Nephron (organoid): Measurements from ENCODE around the gene UNCX.
"Not testable (repeated sequence)": the region's sequence is repeated elsewhere in the genome, so short reads cannot be mapped to it uniquely, and the experiment has no call there.

Experiments used
- H3K27ac Mint-ChIP-seq, 3 experiments: 2 replicates each; pipeline ENCODE4 v1.8.0; 2020; ENCODE audit warnings: mixed read lengths in 3 of 3, mild to moderate bottlenecking in 2 of 3, moderate library complexity in 1 of 3
- H3K27me3 Mint-ChIP-seq: 2 replicates; pipeline ENCODE4 v1.8.0; 2021; ENCODE audit warnings: low read depth, mild to moderate bottlenecking, moderate library complexity, mixed read lengths
- H3K36me3 Mint-ChIP-seq: 2 replicates; pipeline ENCODE4 v1.8.0; 2020; ENCODE audit warnings: low read depth, mixed read lengths
- H3K4me1 Mint-ChIP-seq: 2 replicates; pipeline ENCODE4 v1.8.0; 2020; ENCODE audit warnings: mixed read lengths
- H3K4me3 Mint-ChIP-seq, 3 experiments: 2 replicates each; pipeline ENCODE4 v1.8.0; 2020; ENCODE audit warnings: mild to moderate bottlenecking in 3 of 3, mixed read lengths in 3 of 3, moderate library complexity in 2 of 3
- H3K9me3 Mint-ChIP-seq: 2 replicates; pipeline ENCODE4 v1.8.0; 2020; ENCODE audit warnings: mixed read lengths
- TF ChIP-seq, protein P1 (sequence below), 3 experiments: fragments of 200-600 bp; sonication (generic); IDR thresholded peaks; one replicate each; pipeline ENCODE4 v1.5.0; 2021; ENCODE audit warnings: antibody characterized with exemption in 3 of 3; ENCODE audit not compliant: unreplicated experiment in 3 of 3

UNCX gene

GRCh38 chr7:1256621-1257020 lies 23.9 kb downstream of the UNCX start:
- TF ChIP-seq, protein P1, sequence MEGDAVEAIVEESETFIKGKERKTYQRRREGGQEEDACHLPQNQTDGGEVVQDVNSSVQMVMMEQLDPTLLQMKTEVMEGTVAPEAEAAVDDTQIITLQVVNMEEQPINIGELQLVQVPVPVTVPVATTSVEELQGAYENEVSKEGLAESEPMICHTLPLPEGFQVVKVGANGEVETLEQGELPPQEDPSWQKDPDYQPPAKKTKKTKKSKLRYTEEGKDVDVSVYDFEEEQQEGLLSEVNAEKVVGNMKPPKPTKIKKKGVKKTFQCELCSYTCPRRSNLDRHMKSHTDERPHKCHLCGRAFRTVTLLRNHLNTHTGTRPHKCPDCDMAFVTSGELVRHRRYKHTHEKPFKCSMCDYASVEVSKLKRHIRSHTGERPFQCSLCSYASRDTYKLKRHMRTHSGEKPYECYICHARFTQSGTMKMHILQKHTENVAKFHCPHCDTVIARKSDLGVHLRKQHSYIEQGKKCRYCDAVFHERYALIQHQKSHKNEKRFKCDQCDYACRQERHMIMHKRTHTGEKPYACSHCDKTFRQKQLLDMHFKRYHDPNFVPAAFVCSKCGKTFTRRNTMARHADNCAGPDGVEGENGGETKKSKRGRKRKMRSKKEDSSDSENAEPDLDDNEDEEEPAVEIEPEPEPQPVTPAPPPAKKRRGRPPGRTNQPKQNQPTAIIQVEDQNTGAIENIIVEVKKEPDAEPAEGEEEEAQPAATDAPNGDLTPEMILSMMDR (IDR thresholded peaks at IDR 0.05; ENCODE audit: unreplicated experiment in 3 of 3), result no peak
- Mint-ChIP-seq H3K9me3 (no peaks in the 10 kb centered on the region), H3K27ac (no peak overlapping the region)

GRCh38 chr7:1257221-1257620 lies 24.5 kb downstream of the UNCX start:
- Mint-ChIP-seq H3K4me1 (peaks cover 15% of the 10 kb centered on the region), H3K9me3 (no peaks in the 10 kb centered on the region), H3K4me3 (no peak overlapping the region), H3K36me3 (no peaks in the 10 kb centered on the region), H3K27ac (no peak overlapping the region), H3K27me3 (peaks cover 56% of the 10 kb centered on the region)
- TF ChIP-seq, protein P1 (IDR thresholded peaks at IDR 0.05; ENCODE audit: unreplicated experiment in 3 of 3), result no peak

More at GRCh38 chr7:1256621-1257020, 23.9 kb downstream of the UNCX start:
- H3K4me1 Mint-ChIP-seq, result peaks cover 15% of the 10 kb centered on the region
- no peaks in the 10 kb centered on the region for H3K36me3 Mint-ChIP-seq
- H3K4me3 Mint-ChIP-seq, result no peak overlapping the region
- peaks cover 61% of the 10 kb centered on the region for H3K27me3 Mint-ChIP-seq

- H3K36me3 Mint-ChIP-seq, result no peaks in the 10 kb centered on the region
Observed at GRCh38 chr7:1257863-1258262, 25.2 kb downstream of the UNCX start.

DNA sequence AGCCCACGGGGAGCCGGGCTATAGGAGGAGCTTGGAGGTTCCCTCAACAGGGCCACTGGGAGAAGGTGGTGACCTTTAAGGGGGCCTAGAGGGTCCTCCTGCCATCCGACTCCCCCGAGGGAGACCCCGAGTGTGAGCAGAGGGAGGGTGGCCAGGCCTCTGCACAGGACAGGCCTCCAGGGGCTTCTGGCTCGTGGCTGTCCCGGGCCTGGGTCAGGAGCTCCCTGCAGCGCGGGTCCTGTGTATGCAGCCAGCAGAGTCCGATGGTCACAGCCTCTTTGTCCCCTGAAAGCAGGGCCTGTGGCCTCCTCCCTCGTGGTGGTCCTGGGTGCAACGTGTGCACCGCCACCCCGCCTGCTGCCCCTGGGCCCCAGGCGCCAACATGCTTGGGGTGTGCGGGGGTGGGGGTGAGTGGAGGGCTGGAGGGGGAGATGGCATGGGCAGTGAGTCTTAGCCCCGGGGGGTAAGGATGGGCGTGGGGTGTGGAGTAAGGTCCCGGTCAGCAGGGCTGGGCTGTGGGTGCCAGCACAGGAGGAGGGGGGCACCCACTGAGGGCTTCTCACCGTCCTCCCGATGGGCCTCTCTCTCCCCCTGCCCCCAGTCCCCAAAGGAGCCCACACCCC lies 27.1 kb downstream of the UNCX start:
- Mint-ChIP-seq H3K27ac (no peak overlapping the region), H3K27me3 (peaks cover 51% of the 10 kb centered on the region), H3K4me3 (no peak overlapping the region), H3K36me3 (no peaks in the 10 kb centered on the region), H3K4me1 (peaks cover 10% of the 10 kb centered on the region), H3K9me3 (no peaks in the 10 kb centered on the region)
- TF ChIP-seq, protein P1 (IDR thresholded peaks at IDR 0.05; ENCODE audit: unreplicated experiment in 3 of 3), result no peak

More at GRCh38 chr7:1257863-1258262, 25.2 kb downstream of the UNCX start:
- Mint-ChIP-seq H3K4me3 (no peak overlapping the region), H3K27ac (no peak overlapping the region), H3K4me1 (peaks cover 15% of the 10 kb centered on the region), H3K9me3 (no peaks in the 10 kb centered on the region), H3K27me3 (peaks cover 54% of the 10 kb centered on the region)
- TF ChIP-seq, protein P1 (IDR thresholded peaks at IDR 0.05; ENCODE audit: unreplicated experiment in 3 of 3), result no peak

GRCh38 chr7:1260244-1260635 lies 27.6 kb downstream of the UNCX start:
- Mint-ChIP-seq H3K36me3 (no peaks in the 10 kb centered on the region), H3K4me3 (no peak overlapping the region), H3K27me3 (peaks cover 51% of the 10 kb centered on the region), H3K27ac (no peak overlapping the region), H3K4me1 (peaks cover 10% of the 10 kb centered on the region), H3K9me3 (no peaks in the 10 kb centered on the region)
- TF ChIP-seq, protein P1 (IDR thresholded peaks at IDR 0.05; ENCODE audit: unreplicated experiment in 3 of 3), result no peak

DNA sequence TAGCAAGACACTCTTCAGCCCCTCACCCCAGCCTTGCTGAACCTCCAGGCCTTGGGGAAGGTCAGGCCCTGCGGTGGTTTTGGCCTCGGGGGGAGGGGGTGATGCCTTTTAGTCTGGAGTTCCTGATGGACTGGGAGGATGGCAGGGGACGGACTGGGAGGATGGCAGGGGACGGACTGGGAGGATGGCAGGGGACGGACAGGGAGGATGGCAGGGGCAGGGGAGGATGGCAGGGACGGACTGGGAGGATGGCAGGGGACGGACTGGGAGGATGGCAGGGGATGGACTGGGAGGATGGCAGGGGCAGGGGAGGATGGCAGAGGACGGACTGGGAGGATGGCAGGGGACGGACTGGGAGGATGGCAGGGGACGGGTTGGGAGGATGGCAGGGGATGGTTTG lies 28.4 kb downstream of the UNCX start:
- H3K9me3 Mint-ChIP-seq, H3K27ac Mint-ChIP-seq, H3K4me1 Mint-ChIP-seq, H3K36me3 Mint-ChIP-seq, H3K4me3 Mint-ChIP-seq: not testable (repeated sequence)
- H3K27me3 Mint-ChIP-seq, result peaks cover 53% of the 10 kb centered on the region
